IMR-90 (cell line): Measurements from ENCODE around the gene LRP6. TPM values are rescaled to one million over a fixed set of nuclear protein-coding genes. Genes with fewer than 3 reads are reported as not detected.

Source experiments
- ATAC-seq: fragments of 200-7000 bp; cut with Tn5 transposase; 2 replicates; pipeline ENCODE4 v1.9.1; 2020; ENCODE audit warnings: low read depth, mild to moderate bottlenecking, moderate library complexity
- BruUV-seq: library from RNA; stranded (reverse); fragments of 400-500 nt; replicated peaks from 2 replicates; lab custom pipeline; 2021; lab: Mats Ljungman, UMichigan
- CTCF ChIA-PET: fragments of 300-600 bp; formaldehyde crosslinking; extraction: SDS; loops from one replicate; lab custom pipeline; 2021; ENCODE audit warnings: antibody characterized with exemption; lab: Yijun Ruan, JAX
- POLR2A ChIA-PET: fragments of 300-600 bp; sonication (Branson Sonifier 250); formaldehyde crosslinking; loops from one replicate; lab custom pipeline; 2022; ENCODE audit warnings: antibody characterized with exemption; ENCODE audit not compliant: unreplicated experiment; lab: Charles Lee
- DNase-seq: peaks from one replicate; pipeline ENCODE4 v3.0.0; 2013
- H2AFZ ChIP-seq: replicated peaks from 2 replicates; pipeline ENCODE3; 2013; ENCODE audit warnings: low read length, mild to moderate bottlenecking; ENCODE audit not compliant: poor library complexity
- H2AK5ac ChIP-seq: 2 replicates; pipeline ENCODE4 v1.6.1; 2013; ENCODE audit warnings: low read depth, low read length, inconsistent platforms
- H2AK9ac ChIP-seq: replicated peaks from 2 replicates; pipeline ENCODE3; 2013; ENCODE audit warnings: mild to moderate bottlenecking, low read depth, low read length, moderate library complexity; ENCODE audit not compliant: poor library complexity
- H2BK120ac ChIP-seq: 2 replicates; pipeline ENCODE4 v1.6.1; 2013; ENCODE audit warnings: low read depth, low read length, inconsistent platforms
- H2BK15ac ChIP-seq: 3 replicates; pipeline ENCODE4 v1.6.1; 2013; ENCODE audit warnings: low read depth, low read length, inconsistent platforms
- H2BK20ac ChIP-seq: 2 replicates; pipeline ENCODE4 v1.6.1; 2013; ENCODE audit warnings: low read depth, mild to moderate bottlenecking, inconsistent platforms, low read length, moderate library complexity
- H2BK5ac ChIP-seq: 2 replicates; pipeline ENCODE4 v1.6.1; 2013; ENCODE audit warnings: mild to moderate bottlenecking, low read depth, low read length, inconsistent platforms; ENCODE audit not compliant: poor library complexity, severe bottlenecking
- H3K14ac ChIP-seq: replicated peaks from 2 replicates; pipeline ENCODE4 v1.6.1; 2013; ENCODE audit warnings: low read depth, low read length, inconsistent platforms
- H3K18ac ChIP-seq: 2 replicates; pipeline ENCODE4 v1.6.1; 2013; ENCODE audit warnings: low read depth, low read length, control low read depth
- H3K23ac ChIP-seq: 2 replicates; pipeline ENCODE4 v1.6.1; 2013; ENCODE audit warnings: low read depth, low read length, inconsistent platforms
- H3K27ac ChIP-seq: 2 replicates; pipeline ENCODE4 v1.5.1; 2013; ENCODE audit warnings: mild to moderate bottlenecking, control low read depth, low read length; ENCODE audit not compliant: insufficient read depth
- H3K27me3 ChIP-seq: 2 replicates; pipeline ENCODE4 v1.6.1; 2013; ENCODE audit warnings: low read length; ENCODE audit not compliant: control insufficient read depth, insufficient read depth
- H3K36me3 ChIP-seq: 2 replicates; pipeline ENCODE4 v1.6.1; 2013; ENCODE audit warnings: low read length, mixed read lengths; ENCODE audit not compliant: control insufficient read depth, insufficient read depth
- H3K4ac ChIP-seq: 2 replicates; pipeline ENCODE4 v1.6.1; 2013; ENCODE audit warnings: low read depth, low read length, inconsistent platforms
- H3K4me1 ChIP-seq: 2 replicates; pipeline ENCODE4 v1.6.1; 2013; ENCODE audit warnings: low read length, mixed read lengths; ENCODE audit not compliant: control insufficient read depth, insufficient read depth
- H3K4me2 ChIP-seq: 2 replicates; pipeline ENCODE4 v1.6.1; 2013; ENCODE audit warnings: low read depth, mild to moderate bottlenecking, control low read depth, low read length, moderate library complexity
- H3K4me3 ChIP-seq: 2 replicates; pipeline ENCODE4 v1.5.1; 2013; ENCODE audit warnings: low read depth, mild to moderate bottlenecking, control low read depth, low read length, moderate library complexity; ENCODE audit not compliant: insufficient read depth
- H3K56ac ChIP-seq: 2 replicates; pipeline ENCODE4 v1.6.1; 2013; ENCODE audit warnings: low read length, inconsistent platforms; ENCODE audit not compliant: insufficient read depth; ENCODE audit errors: extremely low read depth
- H3K79me1 ChIP-seq, 2 experiments: 2 replicates each; pipeline ENCODE4 v1.6.1; 2013; ENCODE audit warnings: low read length in 2 of 2, inconsistent platforms in 1 of 2, low read depth in 1 of 2
- H3K9ac ChIP-seq: 2 replicates; pipeline ENCODE4 v1.6.1; 2013; ENCODE audit warnings: low read depth, low read length, control low read depth
- H3K9me1 ChIP-seq: 2 replicates; pipeline ENCODE4 v1.6.1; 2013; ENCODE audit warnings: low read length, inconsistent platforms; ENCODE audit not compliant: insufficient read depth
- H3K9me3 ChIP-seq: 2 replicates; pipeline ENCODE4 v1.6.1; 2013; ENCODE audit warnings: low read length; ENCODE audit not compliant: control insufficient read depth, insufficient read depth
- H4K20me1 ChIP-seq: 2 replicates; pipeline ENCODE4 v1.6.1; 2013; ENCODE audit warnings: low read length, inconsistent platforms; ENCODE audit not compliant: insufficient read depth
- H4K5ac ChIP-seq: 2 replicates; pipeline ENCODE4 v1.6.1; 2013; ENCODE audit warnings: mild to moderate bottlenecking, low read depth, low read length, control low read depth
- H4K8ac ChIP-seq, 2 experiments: 2 replicates each; pipeline ENCODE4 v1.6.1; 2013; ENCODE audit warnings: low read depth in 2 of 2, low read length in 2 of 2, control low read depth in 1 of 2, inconsistent platforms in 1 of 2
- H4K91ac ChIP-seq: 2 replicates; pipeline ENCODE4 v1.6.1; 2013; ENCODE audit warnings: low read depth, low read length, inconsistent platforms; ENCODE audit not compliant: insufficient read depth
- CHD1 ChIP-seq: IDR thresholded peaks from 2 replicates; pipeline ENCODE4 v1.6.1; 2012; ENCODE audit warnings: low read depth, low read length, improper control_type of control experiment
- RFX5 ChIP-seq: IDR thresholded peaks from 2 replicates; pipeline ENCODE4 v1.8.0; 2012; ENCODE audit warnings: low read depth, mild to moderate bottlenecking, low read length, moderate library complexity
- WGBS, 2 experiments: methylation state at CpG; one replicate each; pipeline versions ENCODE4 v1.1.5 to v1.1.7; 2013; ENCODE audit warnings: missing lambda C conversion rate in 2 of 2; ENCODE audit not compliant: insufficient read length in 1 of 2; ENCODE audit errors: extremely low coverage in 2 of 2; 5-methylcytosine and 5-hydroxymethylcytosine counted together
- dilution Hi-C: fragments of 300-500 bp; cut with HindIII; formaldehyde crosslinking; loops from one replicate; pipeline ENCODE4 v1.14.3; 2018; ENCODE audit warnings: low sequenced_read_pairs; ENCODE audit not compliant: unreplicated experiment
- in situ Hi-C: fragments of 300-500 bp; cut with MboI; formaldehyde crosslinking; loops from 3 replicates; pipeline ENCODE4 v1.14.3; 2019; ENCODE audit warnings: low sequenced_read_pairs, inconsistent platforms, mixed read lengths
- intact Hi-C: fragments of 100-400 bp; cut with micrococcal nuclease; formaldehyde crosslinking; loops from 2 replicates; pipeline ENCODE4 v1.10.0; 2022
- polyA plus RNA-seq, 3 experiments: library from polyadenylated mRNA; depleted of rRNA; stranded (reverse); fragments of >200 nt; gene quantifications; 2 replicates each; pipeline ENCODE4 v1.2.3, GENCODE V29; 2012; ENCODE audit warnings: low replicate concordance in 1 of 3
- total RNA-seq: library from RNA; depleted of rRNA; stranded (reverse); fragments of >200 nt; gene quantifications from 2 replicates; pipeline ENCODE4 v1.2.3, GENCODE V29; 2012

LRP6 gene
- total and polyA plus RNA-seq, 2 of the 4 experiments (the other 2 are of a cell fraction), result 14.2 to 32.1 TPM

- Histone ChIP-seq H2BK120ac (no peak overlapping the region), H3K14ac (no peak overlapping the region), H4K20me1 (peaks cover 47% of the 10 kb centered on the region; the same call in 1 of the 2 replicates), H3K18ac (no peak overlapping the region), H4K8ac (no peak overlapping the region), H2BK20ac (no peak overlapping the region), H3K27ac (no peak overlapping the region), H3K4me3 (no peak overlapping the region), H3K4ac (no peak overlapping the region), H3K27me3 (no peaks in the 10 kb centered on the region), H2AK9ac (no peak overlapping the region), H3K9ac (no peak overlapping the region), H2AFZ (no peak overlapping the region), H3K9me3 (no peaks in the 10 kb centered on the region), H3K9me1 (peaks cover 3% of the 10 kb centered on the region; the same call in 1 of the 2 replicates), H3K4me2 (no peak overlapping the region), H4K5ac (no peak overlapping the region), H3K23ac (no peak overlapping the region), H3K56ac (no peak overlapping the region), H3K79me1 (peaks cover 23 to 73% of the 10 kb centered on the region in 2 experiments), H3K36me3 (no peaks in the 10 kb centered on the region), H2BK15ac (no peak overlapping the region), H3K4me1 (peaks cover 10% of the 10 kb centered on the region), H4K91ac (no peak overlapping the region), H2AK5ac (no peak overlapping the region), H2BK5ac (no peak overlapping the region)
- dilution Hi-C loops (no loop called here), intact Hi-C loops (no loop called here), in situ Hi-C loops (no loop called here)
- no TSS peak for BruUV-seq
- DNase-seq, result no peak
- no CpG with 5 or more reads among the region's 9 CpGs for WGBS, 2 experiments
- CTCF ChIA-PET, result no interaction called here
- POLR2A ChIA-PET, result no interaction called here
- TF ChIP-seq RFX5 (no peak), CHD1 (no peak)
- ATAC-seq, result no peak
Observed at GRCh38 chr12:12219664-12220063, 47.2 kb downstream of the LRP6 start.
